NOMO-1 (cell line): ENCODE data around the gene KAZN.

ENCODE experiments used
- DNase-seq, 2 experiments: peaks; one replicate each; lab custom pipeline; 2025; ENCODE audit not compliant: unreplicated experiment in 2 of 2; lab: John Stamatoyannopoulos, UW

KAZN gene

GRCh38 chr1:14639291-14640050 lies 41.0 kb downstream of the KAZN start:
- DNase-seq = no peak

GRCh38 chr1:14642712-14643111 lies 44.2 kb downstream of the KAZN start:
- DNase-seq = no peak

- DNase-seq = no peak
Measured at GRCh38 chr1:14646973-14647372, 48.5 kb downstream of the KAZN start.

- DNase-seq = no peak
Measured at GRCh38 chr1:14647777-14648176, 49.3 kb downstream of the KAZN start.

- DNase-seq = no peak
Measured at GRCh38 chr1:14648391-14648790, 49.9 kb downstream of the KAZN start.

GRCh38 chr1:14648896-14649855 lies 50.7 kb downstream of the KAZN start:
- DNase-seq = no peak

GRCh38 chr1:14649976-14650375 lies 51.5 kb downstream of the KAZN start:
- DNase-seq = no peak

GRCh38 chr1:14650951-14651350 lies 52.5 kb downstream of the KAZN start:
- DNase-seq = no peak

GRCh38 chr1:14652840-14653239 lies 54.4 kb downstream of the KAZN start:
- no peak for DNase-seq

GRCh38 chr1:14653461-14653960 lies 55.0 kb downstream of the KAZN start:
- DNase-seq = no peak

GRCh38 chr1:14654554-14654953 lies 56.1 kb downstream of the KAZN start:
- DNase-seq = no peak

- DNase-seq = no peak
Measured at GRCh38 chr1:14655385-14655784, 56.9 kb downstream of the KAZN start.

GRCh38 chr1:14656384-14656937 lies 58.0 kb downstream of the KAZN start:
- no peak for DNase-seq

GRCh38 chr1:14658642-14659041 lies 60.2 kb downstream of the KAZN start:
- DNase-seq = no peak

GRCh38 chr1:14659913-14660312 lies 61.4 kb downstream of the KAZN start:
- DNase-seq = no peak

- DNase-seq = peak; percentile 25 to 42
Measured at GRCh38 chr1:14660801-14661200, 62.3 kb downstream of the KAZN start.

GRCh38 chr1:14661222-14661621 lies 62.7 kb downstream of the KAZN start:
- DNase-seq = no peak

- DNase-seq = no peak
Measured at GRCh38 chr1:14662116-14662515, 63.6 kb downstream of the KAZN start.

- no peak for DNase-seq
Measured at GRCh38 chr1:14663773-14664172, 65.3 kb downstream of the KAZN start.

GRCh38 chr1:14666373-14666772 lies 67.9 kb downstream of the KAZN start:
- no peak for DNase-seq

GRCh38 chr1:14666962-14667650 lies 68.6 kb downstream of the KAZN start:
- no peak for DNase-seq
